Large intestine (tissue), 3 donors: ENCODE data around the gene ASAP2. TPM values are rescaled to one million over a fixed set of nuclear protein-coding genes. Genes with fewer than 3 reads are reported as not detected.
A peak's percentile ranks its signal among the peaks of the same experiment; 100 is the strongest.

ENCODE experiments used
- DNase-seq, 2 donors: peaks; one replicate each; pipeline versions ENCODE4 v3.0.0 to v3.0.0-alpha.2; 2013
- H3K27ac ChIP-seq: one replicate; pipeline ENCODE4 v1.5.1; 2013; ENCODE audit warnings: low read length
- H3K27me3 ChIP-seq: 2 replicates; pipeline ENCODE4 v1.6.1; 2013; ENCODE audit warnings: low read length; ENCODE audit not compliant: control insufficient read depth, insufficient read depth
- H3K36me3 ChIP-seq: 2 replicates; pipeline ENCODE4 v1.6.1; 2013; ENCODE audit warnings: low read length; ENCODE audit not compliant: control insufficient read depth, insufficient read depth
- H3K4me1 ChIP-seq: one replicate; pipeline ENCODE4 v1.6.1; 2013; ENCODE audit warnings: low read length; ENCODE audit not compliant: control insufficient read depth, insufficient read depth
- H3K4me3 ChIP-seq: one replicate; pipeline ENCODE4 v1.5.1; 2013; ENCODE audit warnings: low read length
- H3K9me3 ChIP-seq: one replicate; pipeline ENCODE4 v1.6.1; 2013; ENCODE audit warnings: mild to moderate bottlenecking, low read depth, low read length, moderate library complexity; ENCODE audit not compliant: control insufficient read depth
- WGBS: methylation state at CpG from one replicate; pipeline ENCODE4 v1.1.5; 2013; ENCODE audit warnings: low lambda C conversion rate; ENCODE audit not compliant: insufficient coverage; 5-methylcytosine and 5-hydroxymethylcytosine counted together
- polyA plus RNA-seq: library from polyadenylated mRNA; unstranded; fragments of 120-200 nt; gene quantifications from one replicate; pipeline ENCODE4 v1.2.1, GENCODE V29; 2013

Gene ASAP2
- polyA plus RNA-seq, 1 donor, result 20.0 TPM

DNA sequence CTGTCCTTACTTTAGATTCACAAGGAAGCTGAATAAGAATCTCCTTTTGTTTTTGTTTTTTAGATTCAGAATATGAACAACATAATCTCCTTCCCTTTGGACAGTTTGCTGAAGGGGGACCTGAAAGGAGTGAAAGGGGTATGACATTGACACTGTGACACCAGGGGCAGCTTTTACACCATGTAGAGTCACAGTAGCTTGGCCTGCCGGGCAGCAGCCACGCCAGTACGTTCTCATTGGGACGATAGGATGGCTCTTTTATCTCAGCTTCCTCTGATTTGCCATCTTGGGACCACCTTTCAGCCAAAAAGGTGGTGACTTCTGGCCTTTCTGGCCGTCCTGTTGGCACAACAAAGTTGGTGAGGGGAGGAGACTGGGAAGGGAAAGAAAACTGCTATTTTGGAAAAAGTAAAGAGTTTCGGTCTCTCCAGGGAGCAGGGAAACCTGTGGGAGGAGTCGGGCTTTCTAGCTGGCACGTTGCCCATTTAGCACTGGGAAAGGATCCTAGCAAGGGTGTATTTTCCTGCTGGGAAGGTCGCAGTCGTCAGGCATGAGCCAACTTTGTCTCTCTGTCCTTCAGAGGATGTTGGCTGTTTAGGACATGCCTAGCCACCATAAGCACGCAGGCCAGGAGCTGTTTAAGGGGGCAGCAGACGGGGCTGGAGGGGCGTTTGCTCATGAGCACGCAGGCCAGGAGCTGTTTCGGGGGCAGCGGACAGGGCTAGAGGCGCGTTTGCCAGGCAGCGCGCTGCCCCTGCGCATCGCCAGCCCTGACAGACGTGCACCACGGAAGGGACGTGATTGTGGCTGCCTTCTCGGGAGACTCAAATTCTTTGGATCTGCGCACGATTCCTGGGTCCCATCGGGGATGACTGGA, 112.1 kb downstream of the ASAP2 start:
- H3K27me3 ChIP-seq, result no peaks in the 10 kb centered on the region
- H3K36me3 ChIP-seq, result peaks cover 22% of the 10 kb centered on the region
- no peak for DNase-seq
- WGBS, result no CpG with 5 or more reads among the region's 29 CpGs
- H3K4me1 ChIP-seq, result no peaks in the 10 kb centered on the region
- no peak overlapping the region for H3K27ac ChIP-seq
- peaks cover 2% of the 10 kb centered on the region for H3K9me3 ChIP-seq
- H3K4me3 ChIP-seq, result no peak overlapping the region

DNA sequence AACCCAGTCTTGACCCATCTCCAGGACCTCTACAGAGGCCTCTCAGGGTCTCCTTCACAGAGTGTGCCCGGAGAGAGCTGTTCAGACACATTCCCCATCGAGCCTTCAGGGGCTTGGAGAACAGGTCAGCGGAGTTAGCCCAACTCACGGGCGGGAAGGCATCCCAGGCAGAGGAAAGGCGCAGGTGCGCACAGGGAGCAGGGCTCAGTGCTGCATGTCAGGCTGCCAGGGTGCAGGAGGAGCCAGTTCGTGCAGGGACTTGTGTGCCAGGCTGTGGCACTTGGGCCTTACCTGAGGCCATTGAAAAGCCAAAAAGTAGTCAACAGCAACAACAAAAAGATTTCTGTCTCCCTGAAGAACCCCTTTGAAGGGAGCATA, 112.7 kb downstream of the ASAP2 start:
- WGBS, result no CpG with 5 or more reads among the region's 8 CpGs
- H3K27ac ChIP-seq, result no peak overlapping the region

DNA sequence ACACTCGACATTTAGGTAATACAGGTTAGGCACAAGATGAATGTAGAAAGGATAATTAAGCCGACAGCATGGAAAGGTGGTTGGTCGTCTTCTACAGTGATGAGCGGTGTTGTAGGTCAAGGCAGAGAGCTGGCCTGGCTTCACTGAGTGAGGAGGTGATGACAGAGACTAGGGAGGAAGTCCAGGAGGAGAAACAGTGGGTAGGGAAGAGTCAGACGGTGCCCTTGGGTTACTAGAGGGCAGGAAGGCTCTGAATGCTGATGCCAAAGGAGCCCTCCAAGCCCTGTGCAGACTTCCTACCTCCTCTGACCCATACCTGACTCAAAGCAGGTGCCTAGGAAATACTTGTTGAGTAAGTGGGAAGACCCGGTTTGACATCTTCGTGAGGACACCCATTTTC, 116.0 kb downstream of the ASAP2 start:
- Histone ChIP-seq H3K27me3 (no peaks in the 10 kb centered on the region), H3K36me3 (peaks cover 29% of the 10 kb centered on the region), H3K4me3 (no peak overlapping the region), H3K27ac (no peak overlapping the region), H3K4me1 (no peaks in the 10 kb centered on the region), H3K9me3 (peaks cover 2% of the 10 kb centered on the region)
- no peak for DNase-seq
- WGBS, result 100% methylated on average over 2 of the region's 7 CpGs

More for the DNA sequence above, 112.7 kb downstream of the ASAP2 start:
- Histone ChIP-seq H3K27me3 (no peaks in the 10 kb centered on the region), H3K36me3 (peaks cover 26% of the 10 kb centered on the region), H3K4me1 (no peaks in the 10 kb centered on the region), H3K9me3 (peaks cover 2% of the 10 kb centered on the region), H3K4me3 (no peak overlapping the region)
- DNase-seq, result no peak

DNA sequence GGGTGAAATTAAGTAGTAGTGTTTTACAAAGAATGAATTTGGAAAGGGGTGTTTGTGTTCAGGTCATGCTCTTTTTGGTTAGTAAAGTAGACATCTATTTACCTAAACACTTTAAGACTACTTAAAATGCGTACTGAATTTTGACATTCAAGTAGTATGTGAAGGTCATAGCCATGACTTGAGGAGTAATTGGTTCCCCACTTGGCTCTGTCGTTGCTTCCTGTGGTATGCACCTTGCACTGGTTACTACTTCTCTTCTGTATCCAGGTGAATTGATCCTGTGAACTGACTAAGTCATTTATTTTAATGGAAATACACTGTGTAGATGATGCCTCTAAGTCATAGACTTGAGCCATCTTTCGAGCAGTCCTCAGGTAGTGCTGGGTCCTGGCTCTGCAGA, 118.8 kb downstream of the ASAP2 start:
- no peak overlapping the region for H3K27ac ChIP-seq
- no CpG with 5 or more reads among the region's 3 CpGs for WGBS

DNA sequence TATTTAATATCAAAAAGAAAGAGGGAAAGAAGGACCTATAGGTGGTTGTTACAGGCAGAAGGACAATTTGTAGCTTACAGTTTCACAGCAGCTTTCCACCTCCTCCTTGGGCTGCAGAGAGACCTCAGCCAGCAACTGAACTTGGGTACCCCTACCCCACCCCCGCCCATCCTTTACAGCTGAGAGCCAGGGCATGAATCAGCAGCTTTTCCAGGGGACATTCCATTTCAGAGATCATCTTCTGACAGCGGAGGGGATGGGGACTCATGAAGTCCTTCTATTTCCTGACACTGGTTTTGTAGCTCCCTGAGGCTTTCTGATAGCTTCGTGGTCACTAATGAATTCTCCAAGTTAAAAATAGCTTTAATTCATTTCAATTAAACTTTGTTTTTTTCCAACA, 120.4 kb downstream of the ASAP2 start:
- H3K36me3 ChIP-seq, result peaks cover 34% of the 10 kb centered on the region
- H3K27ac ChIP-seq, result no peak overlapping the region
- no peak for DNase-seq
- peaks cover 6% of the 10 kb centered on the region for H3K4me1 ChIP-seq
- H3K9me3 ChIP-seq, result no peaks in the 10 kb centered on the region
- H3K4me3 ChIP-seq, result no peak overlapping the region
- 57% methylated on average over 1 of the region's 3 CpGs for WGBS
- H3K27me3 ChIP-seq, result no peaks in the 10 kb centered on the region

More for the DNA sequence above, 118.8 kb downstream of the ASAP2 start:
- Histone ChIP-seq H3K27me3 (no peaks in the 10 kb centered on the region), H3K4me1 (no peaks in the 10 kb centered on the region), H3K4me3 (no peak overlapping the region), H3K36me3 (peaks cover 34% of the 10 kb centered on the region), H3K9me3 (no peaks in the 10 kb centered on the region)
- no peak for DNase-seq

DNA sequence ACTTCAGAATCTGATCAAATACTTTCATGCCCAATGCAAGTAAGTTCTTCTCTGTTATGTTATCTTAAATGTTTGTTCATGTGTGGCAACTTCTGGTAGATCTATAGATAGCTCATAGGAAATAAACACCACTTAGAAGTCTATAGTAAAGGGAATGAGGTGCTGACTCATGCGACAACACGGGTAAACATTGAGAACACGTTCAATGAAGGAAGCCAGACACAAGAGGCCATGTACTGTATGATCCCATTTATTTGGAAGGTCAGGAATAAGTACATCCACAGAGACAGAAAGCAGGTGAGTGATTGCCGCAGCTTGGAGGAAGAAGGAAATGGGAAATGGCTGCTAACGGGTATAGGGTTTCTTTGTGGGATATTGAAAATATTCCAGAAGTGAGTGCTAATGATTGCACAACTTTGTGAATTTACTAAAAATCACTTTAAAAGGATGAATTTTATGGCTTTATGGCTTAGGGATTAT, 121.3 kb downstream of the ASAP2 start:
- no peaks in the 10 kb centered on the region for H3K27me3 ChIP-seq
- no peak for DNase-seq
- WGBS, result 100% methylated on average over 2 of the region's 5 CpGs
- peaks cover 29% of the 10 kb centered on the region for H3K36me3 ChIP-seq
- H3K4me1 ChIP-seq, result peaks cover 6% of the 10 kb centered on the region
- no peaks in the 10 kb centered on the region for H3K9me3 ChIP-seq
- no peak overlapping the region for H3K27ac ChIP-seq
- no peak overlapping the region for H3K4me3 ChIP-seq

DNA sequence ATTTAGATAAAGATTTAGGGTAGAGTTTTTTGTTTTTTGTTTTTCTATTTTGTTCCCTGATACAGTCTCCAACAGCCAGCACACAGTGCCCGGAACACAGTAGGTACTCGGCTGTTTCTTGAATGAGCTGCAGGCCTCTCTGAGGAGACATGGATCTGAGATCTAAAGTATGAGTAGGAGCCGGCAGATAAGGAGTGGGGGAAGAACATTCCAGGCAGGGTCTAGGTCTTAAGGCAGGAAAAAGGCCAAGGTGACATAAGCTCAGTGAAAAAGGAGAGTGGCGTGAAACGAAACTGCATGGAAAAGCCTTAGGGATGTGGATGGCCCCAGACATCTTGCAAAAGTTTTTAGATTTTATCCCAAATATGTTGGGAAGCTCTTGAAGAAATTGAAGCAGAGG, 122.3 kb downstream of the ASAP2 start:
- H3K4me1 ChIP-seq, result peaks cover 6% of the 10 kb centered on the region
- H3K27ac ChIP-seq, result no peak overlapping the region
- peaks cover 19% of the 10 kb centered on the region for H3K36me3 ChIP-seq
- WGBS, result 20% methylated on average over 1 of the region's 5 CpGs
- no peaks in the 10 kb centered on the region for H3K9me3 ChIP-seq
- DNase-seq, result no peak
- no peak overlapping the region for H3K4me3 ChIP-seq
- no peaks in the 10 kb centered on the region for H3K27me3 ChIP-seq

DNA sequence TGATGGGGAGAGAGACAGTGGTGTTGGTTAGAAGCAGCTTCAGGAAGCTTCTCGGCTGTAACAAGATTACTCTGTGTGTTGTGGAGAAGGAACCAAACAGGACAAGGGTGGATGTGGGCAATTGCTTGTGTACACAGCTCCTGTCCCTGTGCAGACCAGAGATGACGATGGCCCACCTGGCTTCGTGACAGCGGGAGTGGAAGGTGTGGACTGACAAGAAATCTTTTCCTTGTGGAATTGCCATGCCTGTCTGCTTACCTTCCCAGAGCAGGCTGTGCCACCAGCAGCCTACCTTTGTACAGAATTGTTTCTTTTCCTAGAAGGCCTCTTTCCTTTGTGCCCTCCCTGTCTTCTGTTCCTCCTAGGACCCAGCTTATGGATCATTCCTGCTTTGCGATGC, 122.9 kb downstream of the ASAP2 start:
- H3K27me3 ChIP-seq, result no peaks in the 10 kb centered on the region
- DNase-seq, result no peak
- WGBS, result 100% methylated on average over 2 of the region's 5 CpGs
- H3K4me1 ChIP-seq, result peaks cover 6% of the 10 kb centered on the region
- H3K36me3 ChIP-seq, result peaks cover 18% of the 10 kb centered on the region
- H3K9me3 ChIP-seq, result no peaks in the 10 kb centered on the region
- no peak overlapping the region for H3K27ac ChIP-seq
- H3K4me3 ChIP-seq, result no peak overlapping the region

DNA sequence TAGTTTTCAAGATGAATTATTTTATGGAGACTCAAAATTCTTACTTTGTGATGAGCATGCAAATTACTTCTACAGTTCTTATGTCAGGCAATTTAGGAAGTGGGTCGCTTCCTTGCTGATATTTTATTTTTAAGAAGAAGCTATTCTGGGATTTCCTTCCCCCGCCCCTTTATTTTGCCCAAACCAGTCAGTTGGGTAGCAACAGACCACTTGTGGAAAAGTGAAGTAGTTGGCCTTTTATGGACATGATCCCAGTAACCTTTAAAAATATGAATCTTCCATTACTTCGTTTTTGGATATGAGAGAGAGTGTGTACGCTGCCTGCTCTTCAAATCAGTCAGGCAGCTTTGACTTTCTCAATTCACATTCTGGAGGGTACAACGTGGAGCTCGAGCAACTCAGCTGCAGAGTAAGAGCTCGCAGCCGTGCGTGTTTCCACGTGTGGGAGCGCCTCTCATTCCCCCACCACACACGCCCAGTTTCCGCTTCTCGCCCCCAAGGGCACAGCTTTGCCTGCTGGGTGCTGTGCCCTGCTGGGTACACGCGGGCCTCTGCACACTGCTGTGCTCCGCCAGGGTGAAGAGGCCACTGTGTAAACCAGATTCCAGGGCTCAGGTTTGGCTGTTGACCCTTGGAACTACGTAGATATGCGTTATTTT, 124.1 kb downstream of the ASAP2 start:
- H3K9me3 ChIP-seq, result no peaks in the 10 kb centered on the region
- 59% methylated on average over 5 of the region's 19 CpGs for WGBS
- peaks cover 15% of the 10 kb centered on the region for H3K36me3 ChIP-seq
- H3K4me3 ChIP-seq, result no peak overlapping the region
- peaks cover 10% of the 10 kb centered on the region for H3K4me1 ChIP-seq
- no peaks in the 10 kb centered on the region for H3K27me3 ChIP-seq
- DNase-seq, result peak in 1 of 2 donors; percentile 17
- no peak overlapping the region for H3K27ac ChIP-seq

DNA sequence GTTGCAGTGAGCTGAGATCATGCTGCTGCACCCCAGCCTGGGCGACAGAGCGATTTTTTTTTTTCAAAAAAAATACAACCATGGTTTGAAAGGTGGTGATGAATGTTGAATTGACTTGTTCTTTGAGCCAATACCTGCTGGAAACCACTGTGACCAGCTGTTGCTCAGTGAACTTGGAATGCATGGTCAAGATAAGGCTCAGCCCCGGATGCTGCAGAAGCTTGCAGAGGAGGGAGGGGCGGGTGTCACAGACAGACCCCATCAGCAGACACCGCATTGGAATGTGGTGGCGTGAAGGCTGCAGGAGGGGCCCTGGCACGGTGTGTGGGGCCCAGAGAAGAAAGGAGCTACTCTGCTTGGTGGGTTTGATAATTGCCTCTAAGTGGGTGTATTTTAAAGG, 125.1 kb downstream of the ASAP2 start:
- Histone ChIP-seq H3K4me1 (peaks cover 16% of the 10 kb centered on the region), H3K27me3 (no peaks in the 10 kb centered on the region), H3K36me3 (peaks cover 15% of the 10 kb centered on the region), H3K9me3 (no peaks in the 10 kb centered on the region), H3K4me3 (no peak overlapping the region), H3K27ac (no peak overlapping the region)
- no peak for DNase-seq
- 70% methylated on average over 2 of the region's 7 CpGs for WGBS
